Hepatocyte (in vitro differentiated cells): ENCODE measurements around the gene MVB12B. TPM values are rescaled to one million over a fixed set of nuclear protein-coding genes. Genes with fewer than 3 reads are reported as not detected.

Experiments used
- DNase-seq: peaks from one replicate; pipeline ENCODE4 v3.0.0-alpha.2; 2016; ENCODE audit warnings: low spot score
- H2AFZ ChIP-seq: fragments of 200-600 bp; sonication (generic); 2 replicates; pipeline ENCODE4 v1.6.0; 2016; ENCODE audit warnings: antibody characterized with exemption, mild to moderate bottlenecking
- H3K27ac ChIP-seq: fragments of 200-600 bp; sonication (generic); 2 replicates; pipeline ENCODE4 v1.5.1; 2016; ENCODE audit warnings: mild to moderate bottlenecking
- H3K27me3 ChIP-seq: fragments of 200-600 bp; sonication (generic); 2 replicates; pipeline ENCODE4 v1.6.1; 2016
- H3K36me3 ChIP-seq: fragments of 200-600 bp; sonication (generic); replicated peaks from 2 replicates; pipeline ENCODE4 v1.5.1; 2016; ENCODE audit warnings: low read depth; ENCODE audit not compliant: insufficient read depth
- H3K4me1 ChIP-seq: fragments of 200-600 bp; sonication (generic); 2 replicates; pipeline ENCODE4 v1.5.1; 2016; ENCODE audit warnings: mild to moderate bottlenecking, moderate library complexity; ENCODE audit not compliant: insufficient read depth
- H3K4me2 ChIP-seq: fragments of 200-600 bp; sonication (generic); 2 replicates; pipeline ENCODE4 v1.6.0; 2016
- H3K4me3 ChIP-seq: fragments of 200-600 bp; sonication (generic); 2 replicates; pipeline ENCODE4 v1.5.1; 2016; ENCODE audit warnings: mild to moderate bottlenecking
- H3K79me2 ChIP-seq: fragments of 200-600 bp; sonication (generic); 2 replicates; pipeline ENCODE4 v1.6.0; 2017; ENCODE audit warnings: mild to moderate bottlenecking
- H3K9me2 ChIP-seq: fragments of 200-600 bp; sonication (generic); replicated peaks from 2 replicates; pipeline ENCODE4 v1.6.0; 2017; ENCODE audit warnings: mild to moderate bottlenecking; ENCODE audit not compliant: insufficient read depth
- H3K9me3 ChIP-seq: fragments of 200-600 bp; sonication (generic); 2 replicates; pipeline ENCODE4 v1.5.1; 2016; ENCODE audit warnings: low read depth, mild to moderate bottlenecking
- H4K20me1 ChIP-seq: fragments of 200-600 bp; sonication (generic); 2 replicates; pipeline ENCODE4 v1.6.0; 2016; ENCODE audit warnings: mild to moderate bottlenecking; ENCODE audit not compliant: insufficient read depth, poor library complexity, severe bottlenecking
- EZH2 ChIP-seq: fragments of 200-600 bp; sonication (generic); IDR thresholded peaks from 2 replicates; pipeline ENCODE4 v1.6.1; 2016; ENCODE audit warnings: antibody characterized with exemption, mild to moderate bottlenecking, borderline replicate concordance
- EZH2phosphoT487 ChIP-seq: fragments of 200-600 bp; sonication (generic); IDR thresholded peaks from one replicate; pipeline ENCODE4 v1.6.1; 2018; ENCODE audit warnings: antibody characterized with exemption, mild to moderate bottlenecking, low read depth, moderate library complexity; ENCODE audit not compliant: unreplicated experiment, severe bottlenecking
- WGBS: methylation state at CpG from one replicate; pipeline ENCODE4 v1.1.6; 2016; ENCODE audit warnings: low lambda C conversion rate; ENCODE audit errors: missing lambda C conversion rate; 5-methylcytosine and 5-hydroxymethylcytosine counted together
- polyA plus RNA-seq: library from polyadenylated mRNA; unstranded; fragments of >200 nt; fragmentation: Nextera tagmentation; extraction: Ambion mirVana; gene quantifications from 2 replicates; pipeline ENCODE4 v1.2.1, GENCODE V29; 2016
- total RNA-seq: library from RNA; depleted of rRNA; stranded (reverse); fragments of >200 nt; gene quantifications from 2 replicates; pipeline ENCODE4 v1.2.3, GENCODE V29; 2014
- TF ChIP-seq, protein P1 (sequence below): fragments of 200-600 bp; sonication (generic); IDR thresholded peaks from 2 replicates; pipeline ENCODE4 v1.5.1; 2016; ENCODE audit warnings: antibody characterized with exemption, mild to moderate bottlenecking; ENCODE audit not compliant: poor library complexity

Gene MVB12B
- total and polyA plus RNA-seq, 2 experiments from 2014 or later = 11.8 to 12.1 TPM

DNA sequence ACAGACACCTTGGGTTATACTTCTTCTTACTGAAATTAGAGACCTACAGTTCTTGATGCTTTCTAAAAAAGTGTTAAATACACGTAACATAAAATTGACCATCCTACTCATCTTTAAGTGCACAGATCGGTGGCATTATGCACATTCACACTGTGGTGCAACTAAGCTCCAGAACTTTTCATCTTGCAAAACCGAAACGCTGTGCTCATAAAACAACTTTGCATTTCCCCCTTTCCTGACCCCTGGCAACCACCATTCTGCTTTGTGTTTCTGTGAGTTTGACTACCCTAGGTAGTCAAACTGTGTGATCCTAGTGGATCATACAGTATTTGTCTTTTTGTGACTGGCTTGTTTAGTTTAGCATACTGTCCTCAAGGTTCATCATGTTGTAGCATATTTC lies 3.9 kb downstream of the MVB12B start:
- 96% methylated on average over 4 of the region's 4 CpGs for WGBS
- H3K4me3 ChIP-seq = no peak overlapping the region

GRCh38 chr9:126331964-126332748 lies 5.5 kb downstream of the MVB12B start:
- WGBS = 78% methylated on average over 8 of the region's 8 CpGs
- peaks cover 84% of the 10 kb centered on the region for H3K79me2 ChIP-seq

More for the DNA sequence above, 3.9 kb downstream of the MVB12B start:
- H3K9me2 ChIP-seq = no peaks in the 10 kb centered on the region
- peaks cover 70% of the 10 kb centered on the region for H3K79me2 ChIP-seq
- H3K27ac ChIP-seq = no peak overlapping the region
- no peak overlapping the region for H2AFZ ChIP-seq
- no peak overlapping the region for H3K4me2 ChIP-seq
- no peaks in the 10 kb centered on the region for H4K20me1 ChIP-seq
- no peak for TF ChIP-seq EZH2phosphoT487
- TF ChIP-seq, protein P1, sequence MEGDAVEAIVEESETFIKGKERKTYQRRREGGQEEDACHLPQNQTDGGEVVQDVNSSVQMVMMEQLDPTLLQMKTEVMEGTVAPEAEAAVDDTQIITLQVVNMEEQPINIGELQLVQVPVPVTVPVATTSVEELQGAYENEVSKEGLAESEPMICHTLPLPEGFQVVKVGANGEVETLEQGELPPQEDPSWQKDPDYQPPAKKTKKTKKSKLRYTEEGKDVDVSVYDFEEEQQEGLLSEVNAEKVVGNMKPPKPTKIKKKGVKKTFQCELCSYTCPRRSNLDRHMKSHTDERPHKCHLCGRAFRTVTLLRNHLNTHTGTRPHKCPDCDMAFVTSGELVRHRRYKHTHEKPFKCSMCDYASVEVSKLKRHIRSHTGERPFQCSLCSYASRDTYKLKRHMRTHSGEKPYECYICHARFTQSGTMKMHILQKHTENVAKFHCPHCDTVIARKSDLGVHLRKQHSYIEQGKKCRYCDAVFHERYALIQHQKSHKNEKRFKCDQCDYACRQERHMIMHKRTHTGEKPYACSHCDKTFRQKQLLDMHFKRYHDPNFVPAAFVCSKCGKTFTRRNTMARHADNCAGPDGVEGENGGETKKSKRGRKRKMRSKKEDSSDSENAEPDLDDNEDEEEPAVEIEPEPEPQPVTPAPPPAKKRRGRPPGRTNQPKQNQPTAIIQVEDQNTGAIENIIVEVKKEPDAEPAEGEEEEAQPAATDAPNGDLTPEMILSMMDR = no peak
- DNase-seq = no peak
- H3K4me1 ChIP-seq = peaks cover 24% of the 10 kb centered on the region
- no peaks in the 10 kb centered on the region for H3K9me3 ChIP-seq
- H3K36me3 ChIP-seq = no peaks in the 10 kb centered on the region
- H3K27me3 ChIP-seq = no peaks in the 10 kb centered on the region

GRCh38 chr9:126334721-126335621 lies 8.3 kb downstream of the MVB12B start:
- H3K27me3 ChIP-seq = no peaks in the 10 kb centered on the region
- peaks cover 3% of the 10 kb centered on the region for H4K20me1 ChIP-seq
- 46% methylated on average over 8 of the region's 8 CpGs for WGBS
- peaks cover 21% of the 10 kb centered on the region for H3K4me1 ChIP-seq
- H3K27ac ChIP-seq = peak overlapping the region; percentile 83
- H3K9me3 ChIP-seq = no peaks in the 10 kb centered on the region
- H3K9me2 ChIP-seq = no peaks in the 10 kb centered on the region
- H3K79me2 ChIP-seq = peaks cover 89% of the 10 kb centered on the region
- H3K4me3 ChIP-seq = no peak overlapping the region
- no peaks in the 10 kb centered on the region for H3K36me3 ChIP-seq
- TF ChIP-seq EZH2phosphoT487 (no peak), EZH2 (no peak)
- TF ChIP-seq, protein P1 = no peak
- DNase-seq = peak; percentile 74
- H2AFZ ChIP-seq = no peak overlapping the region
- H3K4me2 ChIP-seq = peak overlapping the region; percentile 59

More at GRCh38 chr9:126331964-126332748, 5.5 kb downstream of the MVB12B start:
- no peaks in the 10 kb centered on the region for H4K20me1 ChIP-seq
- no peaks in the 10 kb centered on the region for H3K9me3 ChIP-seq
- TF ChIP-seq EZH2phosphoT487 = no peak
- no peak for TF ChIP-seq EZH2
- TF ChIP-seq, protein P1 = no peak
- no peak overlapping the region for H3K4me2 ChIP-seq
- no peaks in the 10 kb centered on the region for H3K9me2 ChIP-seq
- H3K27me3 ChIP-seq = no peaks in the 10 kb centered on the region
- peaks cover 28% of the 10 kb centered on the region for H3K4me1 ChIP-seq
- H2AFZ ChIP-seq = no peak overlapping the region
- DNase-seq = no peak
- H3K36me3 ChIP-seq = no peaks in the 10 kb centered on the region
- no peak overlapping the region for H3K27ac ChIP-seq
- H3K4me3 ChIP-seq = no peak overlapping the region
